HCT116 (cell line): ENCODE measurements around the gene POLR3G.

ENCODE experiments used
- CTCF ChIP-seq, 3 experiments: fragments of 200-600 bp in 1 of 3; sonication (generic) in 1 of 3; IDR thresholded peaks in 2 of 3; conservative IDR thresholded peaks in 1 of 3; 2 replicates each; pipeline ENCODE4 v1.5.1; 2012 to 2017; ENCODE audit warnings: low read depth in 2 of 3, low read length in 2 of 3, antibody characterized with exemption in 1 of 3, borderline replicate concordance in 1 of 3, control low read depth in 1 of 3, mild to moderate bottlenecking in 1 of 3, mixed read lengths in 1 of 3, mixed run types in 1 of 3, moderate library complexity in 1 of 3; ENCODE audit not compliant: insufficient read depth in 1 of 3
- EGR1 ChIP-seq: IDR thresholded peaks from 2 replicates; pipeline ENCODE4 v1.6.1; 2012; ENCODE audit warnings: low read depth
- EZH2 ChIP-seq: fragments of 200-600 bp; sonication (generic); IDR thresholded peaks from 2 replicates; pipeline ENCODE4 v1.6.1; 2017; ENCODE audit warnings: antibody characterized with exemption, mixed run types
- JUND ChIP-seq: IDR thresholded peaks from 2 replicates; pipeline ENCODE4 v1.6.1; 2012
- POLR2A ChIP-seq: IDR thresholded peaks from 2 replicates; pipeline ENCODE4 v1.7.0; 2011; ENCODE audit warnings: borderline replicate concordance; ENCODE audit not compliant: insufficient read depth, insufficient read length; ENCODE audit errors: extremely low read depth
- POLR2AphosphoS5 ChIP-seq: IDR thresholded peaks from 2 replicates; pipeline ENCODE4 v1.6.1; 2011; ENCODE audit warnings: mild to moderate bottlenecking, low read depth, low read length, moderate library complexity
- RAD21 ChIP-seq: IDR thresholded peaks from 2 replicates; pipeline ENCODE4 v1.6.1; 2012; ENCODE audit warnings: low read depth, mild to moderate bottlenecking
- SIN3A ChIP-seq: IDR thresholded peaks from 2 replicates; pipeline ENCODE4 v1.6.1; 2012; ENCODE audit warnings: low read depth
- SP1 ChIP-seq: IDR thresholded peaks from 2 replicates; pipeline ENCODE4 v1.6.1; 2012; ENCODE audit warnings: low read depth
- YY1 ChIP-seq: IDR thresholded peaks from 2 replicates; pipeline ENCODE4 v1.6.1; 2011; ENCODE audit warnings: low read length, low read depth, moderate library complexity, mild to moderate bottlenecking; ENCODE audit not compliant: insufficient replicate concordance; ENCODE audit errors: extremely low read depth
- ZFX ChIP-seq: fragments of 450-650 bp; IDR thresholded peaks from 2 replicates; pipeline ENCODE4 v1.6.1; 2017
- ZNF274 ChIP-seq: fragments of 200-500 bp; sonication (Bioruptor generic); IDR thresholded peaks from 2 replicates; pipeline ENCODE4 v1.6.1; 2014; ENCODE audit warnings: mild to moderate bottlenecking, low read depth, low read length, inconsistent platforms
- TF ChIP-seq, protein P1 (sequence below): IDR thresholded peaks from 2 replicates; pipeline ENCODE4 v1.6.1; 2012; ENCODE audit warnings: low read depth

DNA sequence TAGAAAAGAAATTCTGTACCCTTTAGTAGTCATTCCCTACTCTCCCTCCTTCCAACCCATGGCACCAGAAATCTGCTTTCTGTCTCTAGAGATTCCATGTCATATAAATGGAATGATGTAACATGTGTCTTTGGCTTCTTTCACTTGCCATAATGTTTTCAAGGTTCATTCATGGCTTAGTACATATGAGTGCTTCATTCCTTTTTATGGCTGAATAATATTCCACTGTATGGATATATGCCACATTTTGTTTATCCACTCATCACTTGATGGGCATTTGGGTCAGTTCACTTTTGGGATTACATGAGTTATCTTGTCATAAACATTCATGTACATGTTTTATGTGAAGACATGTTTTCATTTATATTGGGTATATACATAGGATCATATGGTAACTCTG is 19.4 kb downstream of the POLR3G start:
- TF ChIP-seq CTCF (IDR thresholded peaks at IDR 0.05 in 2 of 3, conservative IDR thresholded peaks at IDR 0.05 in 1 of 3; ENCODE audit: borderline replicate concordance in 1 of 3, insufficient read depth in 1 of 3, low read depth in 2 of 3, low read length in 2 of 3) (no peak), POLR2A (no peak), RAD21 (no peak), JUND (no peak), SP1 (no peak), YY1 (no peak), POLR2AphosphoS5 (no peak), EZH2 (no peak), SIN3A (no peak), EGR1 (no peak), ZFX (no peak), ZNF274 (no peak)
- TF ChIP-seq, protein P1, sequence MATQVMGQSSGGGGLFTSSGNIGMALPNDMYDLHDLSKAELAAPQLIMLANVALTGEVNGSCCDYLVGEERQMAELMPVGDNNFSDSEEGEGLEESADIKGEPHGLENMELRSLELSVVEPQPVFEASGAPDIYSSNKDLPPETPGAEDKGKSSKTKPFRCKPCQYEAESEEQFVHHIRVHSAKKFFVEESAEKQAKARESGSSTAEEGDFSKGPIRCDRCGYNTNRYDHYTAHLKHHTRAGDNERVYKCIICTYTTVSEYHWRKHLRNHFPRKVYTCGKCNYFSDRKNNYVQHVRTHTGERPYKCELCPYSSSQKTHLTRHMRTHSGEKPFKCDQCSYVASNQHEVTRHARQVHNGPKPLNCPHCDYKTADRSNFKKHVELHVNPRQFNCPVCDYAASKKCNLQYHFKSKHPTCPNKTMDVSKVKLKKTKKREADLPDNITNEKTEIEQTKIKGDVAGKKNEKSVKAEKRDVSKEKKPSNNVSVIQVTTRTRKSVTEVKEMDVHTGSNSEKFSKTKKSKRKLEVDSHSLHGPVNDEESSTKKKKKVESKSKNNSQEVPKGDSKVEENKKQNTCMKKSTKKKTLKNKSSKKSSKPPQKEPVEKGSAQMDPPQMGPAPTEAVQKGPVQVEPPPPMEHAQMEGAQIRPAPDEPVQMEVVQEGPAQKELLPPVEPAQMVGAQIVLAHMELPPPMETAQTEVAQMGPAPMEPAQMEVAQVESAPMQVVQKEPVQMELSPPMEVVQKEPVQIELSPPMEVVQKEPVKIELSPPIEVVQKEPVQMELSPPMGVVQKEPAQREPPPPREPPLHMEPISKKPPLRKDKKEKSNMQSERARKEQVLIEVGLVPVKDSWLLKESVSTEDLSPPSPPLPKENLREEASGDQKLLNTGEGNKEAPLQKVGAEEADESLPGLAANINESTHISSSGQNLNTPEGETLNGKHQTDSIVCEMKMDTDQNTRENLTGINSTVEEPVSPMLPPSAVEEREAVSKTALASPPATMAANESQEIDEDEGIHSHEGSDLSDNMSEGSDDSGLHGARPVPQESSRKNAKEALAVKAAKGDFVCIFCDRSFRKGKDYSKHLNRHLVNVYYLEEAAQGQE, result no peak
